Glutamatergic neuron (in vitro differentiated cells): ENCODE measurements around the gene DMXL1. TPM values are rescaled to one million over a fixed set of nuclear protein-coding genes. Genes with fewer than 3 reads are reported as not detected.

Experiments used
- DNase-seq: peaks from one replicate; pipeline ENCODE4 v3.0.0; 2022
- H3K27ac Mint-ChIP-seq: one replicate; pipeline ENCODE4 v1.8.0; 2020; ENCODE audit warnings: mild to moderate bottlenecking, mixed read lengths, inconsistent platforms; ENCODE audit not compliant: unreplicated experiment
- H3K27me3 Mint-ChIP-seq: one replicate; pipeline ENCODE4 v1.8.0; 2020; ENCODE audit warnings: mild to moderate bottlenecking, moderate library complexity, mixed read lengths, inconsistent platforms; ENCODE audit not compliant: unreplicated experiment
- H3K36me3 Mint-ChIP-seq: one replicate; pipeline ENCODE4 v1.8.0; 2020; ENCODE audit warnings: mild to moderate bottlenecking, mixed read lengths, inconsistent platforms; ENCODE audit not compliant: unreplicated experiment
- H3K4me1 Mint-ChIP-seq: one replicate; pipeline ENCODE4 v1.8.0; 2020; ENCODE audit warnings: mild to moderate bottlenecking, low read depth, mixed read lengths, inconsistent platforms; ENCODE audit not compliant: unreplicated experiment
- H3K4me3 Mint-ChIP-seq: one replicate; pipeline ENCODE4 v1.8.0; 2020; ENCODE audit warnings: mild to moderate bottlenecking, mixed read lengths, inconsistent platforms; ENCODE audit not compliant: unreplicated experiment
- H3K9me3 Mint-ChIP-seq: one replicate; pipeline ENCODE4 v1.8.0; 2020; ENCODE audit warnings: mild to moderate bottlenecking, moderate library complexity, mixed read lengths, inconsistent platforms; ENCODE audit not compliant: unreplicated experiment
- total RNA-seq: library from RNA; stranded (reverse); fragmentation: NEBNext Ultra II Directional; extraction: Animal tissue kit (Norgen Biotek cat#: 25700); gene quantifications from one replicate; pipeline ENCODE4 v1.2.1, GENCODE V29; 2021; ENCODE audit not compliant: unreplicated experiment
- TF ChIP-seq, protein P1 (sequence below): fragments of 200-600 bp; sonication (generic); IDR thresholded peaks from one replicate; pipeline ENCODE4 v1.5.0; 2021; ENCODE audit not compliant: partially characterized antibody, unreplicated experiment

Gene DMXL1
- total RNA-seq, 1 donor from 2014 or later, result 24.2 TPM

- TF ChIP-seq, protein P1, sequence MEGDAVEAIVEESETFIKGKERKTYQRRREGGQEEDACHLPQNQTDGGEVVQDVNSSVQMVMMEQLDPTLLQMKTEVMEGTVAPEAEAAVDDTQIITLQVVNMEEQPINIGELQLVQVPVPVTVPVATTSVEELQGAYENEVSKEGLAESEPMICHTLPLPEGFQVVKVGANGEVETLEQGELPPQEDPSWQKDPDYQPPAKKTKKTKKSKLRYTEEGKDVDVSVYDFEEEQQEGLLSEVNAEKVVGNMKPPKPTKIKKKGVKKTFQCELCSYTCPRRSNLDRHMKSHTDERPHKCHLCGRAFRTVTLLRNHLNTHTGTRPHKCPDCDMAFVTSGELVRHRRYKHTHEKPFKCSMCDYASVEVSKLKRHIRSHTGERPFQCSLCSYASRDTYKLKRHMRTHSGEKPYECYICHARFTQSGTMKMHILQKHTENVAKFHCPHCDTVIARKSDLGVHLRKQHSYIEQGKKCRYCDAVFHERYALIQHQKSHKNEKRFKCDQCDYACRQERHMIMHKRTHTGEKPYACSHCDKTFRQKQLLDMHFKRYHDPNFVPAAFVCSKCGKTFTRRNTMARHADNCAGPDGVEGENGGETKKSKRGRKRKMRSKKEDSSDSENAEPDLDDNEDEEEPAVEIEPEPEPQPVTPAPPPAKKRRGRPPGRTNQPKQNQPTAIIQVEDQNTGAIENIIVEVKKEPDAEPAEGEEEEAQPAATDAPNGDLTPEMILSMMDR, result no peak
- H3K4me1 Mint-ChIP-seq, result no peaks in the 10 kb centered on the region
- H3K4me3 Mint-ChIP-seq, result no peak overlapping the region
- H3K9me3 Mint-ChIP-seq, result no peaks in the 10 kb centered on the region
- no peak for DNase-seq
- H3K27ac Mint-ChIP-seq, result no peak overlapping the region
- peaks cover 2% of the 10 kb centered on the region for H3K27me3 Mint-ChIP-seq
- H3K36me3 Mint-ChIP-seq, result peaks cover 4% of the 10 kb centered on the region
Measured at GRCh38 chr5:119153629-119154028, 82.7 kb downstream of the DMXL1 start.

GRCh38 chr5:119158144-119158543 is 87.3 kb downstream of the DMXL1 start:
- Mint-ChIP-seq H3K27me3 (peaks cover 2% of the 10 kb centered on the region), H3K4me3 (no peak overlapping the region), H3K4me1 (no peaks in the 10 kb centered on the region), H3K9me3 (no peaks in the 10 kb centered on the region), H3K36me3 (peaks cover 4% of the 10 kb centered on the region), H3K27ac (no peak overlapping the region)
- DNase-seq, result no peak
- TF ChIP-seq, protein P1, result no peak

- Mint-ChIP-seq H3K36me3 (peaks cover 5% of the 10 kb centered on the region), H3K27me3 (peaks cover 2% of the 10 kb centered on the region), H3K9me3 (no peaks in the 10 kb centered on the region), H3K27ac (no peak overlapping the region), H3K4me3 (no peak overlapping the region), H3K4me1 (no peaks in the 10 kb centered on the region)
- TF ChIP-seq, protein P1, result no peak
- no peak for DNase-seq
Measured at GRCh38 chr5:119161430-119161829, 90.5 kb downstream of the DMXL1 start.

GRCh38 chr5:119166026-119166425 is 95.1 kb downstream of the DMXL1 start:
- Mint-ChIP-seq H3K27me3 (no peaks in the 10 kb centered on the region), H3K36me3 (peaks cover 5% of the 10 kb centered on the region), H3K4me1 (no peaks in the 10 kb centered on the region), H3K9me3 (peaks cover 1% of the 10 kb centered on the region), H3K4me3 (no peak overlapping the region), H3K27ac (no peak overlapping the region)
- TF ChIP-seq, protein P1, result no peak
- no peak for DNase-seq

DNA sequence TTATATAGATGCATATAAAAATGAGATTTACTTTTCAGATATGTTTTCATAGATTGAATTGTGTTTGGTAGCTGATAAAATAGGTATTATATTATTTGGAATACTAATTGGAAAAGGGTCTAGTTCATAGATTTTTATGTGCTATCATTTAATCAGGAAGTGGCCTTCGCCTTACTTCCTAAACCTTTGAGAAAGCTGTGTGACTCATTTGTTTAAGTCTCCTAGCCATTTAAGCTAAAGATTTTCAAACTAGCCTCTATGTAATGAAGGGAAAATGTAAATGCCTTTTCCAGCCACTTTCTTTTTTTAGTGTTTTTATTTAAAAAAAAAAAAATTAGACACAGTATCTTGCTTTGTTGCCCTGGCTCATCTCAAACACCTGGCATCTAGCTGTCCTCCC is 97.5 kb downstream of the DMXL1 start:
- no peak overlapping the region for H3K27ac Mint-ChIP-seq

More for the DNA sequence above, 97.5 kb downstream of the DMXL1 start:
- Mint-ChIP-seq H3K27me3 (no peaks in the 10 kb centered on the region), H3K4me1 (no peaks in the 10 kb centered on the region), H3K4me3 (no peak overlapping the region), H3K9me3 (peaks cover 1% of the 10 kb centered on the region), H3K36me3 (peaks cover 5% of the 10 kb centered on the region)
- TF ChIP-seq, protein P1, result no peak
- DNase-seq, result no peak
